Ovary (tissue), 3 donors: ENCODE measurements around the gene CLDN4.

ENCODE experiments used
- CTCF ChIP-seq, 3 donors: fragments of 450-650 bp in 2 of 3; fragments of 200-600 bp in 1 of 3; IDR thresholded peaks; one replicate each; pipeline versions ENCODE4 v1.5.1 to v1.8.0; 2016 to 2022; ENCODE audit warnings: antibody characterized with exemption in 3 of 3, mild to moderate bottlenecking in 1 of 3
- EP300 ChIP-seq: sonication (generic); formaldehyde crosslinking; IDR thresholded peaks from one replicate; pipeline ENCODE4 v1.6.1; 2017; ENCODE audit warnings: antibody characterized with exemption
- POLR2A ChIP-seq: fragments of 450-650 bp; IDR thresholded peaks from one replicate; pipeline ENCODE4 v1.6.1; 2017; ENCODE audit warnings: antibody characterized with exemption, mild to moderate bottlenecking, moderate library complexity
- donor health status: DM: no; HTN: no; CAD: no.

GRCh38 chr7:73802459-73802858, 28.3 kb upstream of the CLDN4 start:
- no peak for TF ChIP-seq CTCF (IDR thresholded peaks at IDR 0.05)
- TF ChIP-seq POLR2A: no peak
- no peak for TF ChIP-seq EP300
